GM19463 (cell line): ENCODE results near the gene PLPPR1.

Experiments used
- ATAC-seq: cut with Tn5 transposase; IDR thresholded peaks from one replicate; pipeline ENCODE4 v1.9.1; 2021; ENCODE audit warnings: mild to moderate bottlenecking, moderate library complexity; ENCODE audit not compliant: unreplicated experiment

PLPPR1 gene

DNA sequence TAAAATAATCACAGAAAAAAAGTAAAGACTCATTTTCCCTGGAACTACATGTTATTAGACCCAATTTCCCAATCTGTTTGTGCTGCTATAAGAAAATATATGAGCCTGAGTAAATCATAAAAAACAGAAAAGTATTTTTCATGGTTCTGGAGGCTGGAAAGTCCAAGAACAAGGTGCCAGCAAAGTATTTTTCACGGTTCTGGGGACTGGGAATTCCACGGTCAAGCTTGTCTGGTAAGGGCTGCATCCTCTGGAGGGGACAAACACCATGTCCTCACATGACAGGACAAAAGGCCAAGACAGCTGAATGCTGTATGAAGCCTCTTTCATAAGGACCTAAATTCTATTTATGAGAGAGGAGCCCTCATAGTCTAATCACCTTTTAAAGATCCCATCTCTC, 172.3 kb downstream of the PLPPR1 start:
- ATAC-seq: no peak

DNA sequence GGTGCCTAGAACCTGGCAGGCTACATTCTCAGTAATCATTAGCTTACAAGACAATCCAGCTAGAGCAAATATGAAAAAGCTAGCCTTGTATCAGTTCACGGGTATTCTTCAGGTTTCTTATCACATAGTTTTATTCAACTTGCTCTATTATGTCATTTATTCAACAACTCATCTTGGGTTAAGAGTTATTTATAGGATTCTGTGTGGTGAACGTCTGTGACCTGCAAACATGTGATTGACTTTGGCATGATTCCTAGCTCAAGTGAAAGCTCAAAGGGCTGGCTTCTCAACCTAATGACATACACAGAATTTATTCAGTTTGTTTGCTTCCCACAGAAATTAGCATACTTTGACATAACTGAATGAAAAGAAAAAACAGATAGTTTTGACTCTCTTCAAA, 173.1 kb downstream of the PLPPR1 start:
- no peak for ATAC-seq

DNA sequence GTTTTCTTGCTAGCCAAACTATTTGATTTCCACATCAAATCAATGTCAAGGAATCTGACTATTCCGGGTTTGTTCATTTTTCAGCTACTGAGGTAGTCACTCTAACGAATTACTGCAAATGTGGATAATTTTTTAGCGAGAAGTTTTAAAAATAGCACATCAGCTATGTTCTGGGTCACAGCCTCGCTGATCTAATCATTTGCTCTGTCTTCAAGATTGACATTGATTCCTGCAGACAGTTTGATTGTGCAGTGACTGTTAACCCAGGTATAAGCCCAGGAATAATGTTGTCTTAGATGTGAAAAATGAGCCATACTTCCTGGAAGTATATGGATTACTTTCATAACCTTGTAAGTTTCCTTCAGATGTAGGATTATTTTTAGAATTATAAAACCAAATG, 181.1 kb downstream of the PLPPR1 start:
- no peak for ATAC-seq

DNA sequence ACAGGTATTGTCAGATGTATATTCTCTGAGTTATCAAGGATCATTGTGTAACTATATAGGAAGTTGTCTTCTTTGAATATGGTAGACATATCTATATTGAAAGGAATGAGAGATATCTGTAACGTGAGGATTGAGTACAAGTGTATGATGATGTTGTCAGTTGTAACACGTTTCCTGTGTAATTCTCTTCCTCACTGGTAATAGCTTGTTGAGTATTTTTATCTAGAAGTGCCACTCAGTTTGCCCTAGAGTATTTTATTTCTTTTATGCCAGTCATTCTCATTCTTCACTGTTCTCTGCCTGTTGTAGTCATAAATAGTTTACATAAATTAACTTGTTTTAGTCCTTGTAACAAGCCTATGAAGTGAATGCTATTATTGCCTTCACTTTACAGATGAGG, 184.1 kb downstream of the PLPPR1 start:
- no peak for ATAC-seq

DNA sequence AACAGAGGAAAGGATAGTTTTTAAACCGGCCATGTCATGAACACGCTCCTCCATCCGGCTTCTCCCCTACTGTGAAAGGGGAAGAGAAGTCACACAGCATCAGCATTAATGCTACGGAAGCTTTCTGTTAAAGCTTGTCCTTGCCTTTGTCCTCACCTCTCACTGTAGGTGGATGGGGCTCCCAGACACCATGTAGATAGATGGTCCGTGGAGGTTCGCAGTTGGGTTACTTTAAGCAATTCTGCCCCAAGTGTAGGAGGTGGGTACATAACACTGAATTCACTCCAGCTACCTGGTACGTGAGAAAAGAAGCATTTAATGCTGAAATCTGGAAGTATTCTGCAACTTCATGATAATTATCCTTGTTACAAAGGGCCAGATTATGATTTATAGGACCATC, 190.5 kb downstream of the PLPPR1 start:
- ATAC-seq: no peak

DNA sequence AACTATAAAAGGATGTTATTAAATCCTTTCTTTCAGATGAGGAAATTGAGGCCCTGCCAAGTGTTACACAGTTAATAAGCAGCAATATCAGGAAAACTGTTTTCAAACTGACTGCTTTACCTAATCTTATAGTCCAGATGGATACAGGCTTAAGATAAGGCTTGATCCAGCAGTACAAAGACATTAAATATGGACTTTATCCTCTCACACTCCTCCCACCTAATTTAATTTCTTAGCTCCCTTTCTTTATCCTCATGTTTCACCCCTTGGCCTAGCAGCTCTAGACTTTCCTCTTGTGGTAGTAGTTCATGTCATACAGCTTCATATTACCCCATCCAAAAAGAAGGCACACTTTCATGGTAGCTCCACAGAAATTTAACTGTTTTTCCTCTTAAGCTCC, 191.8 kb downstream of the PLPPR1 start:
- no peak for ATAC-seq

DNA sequence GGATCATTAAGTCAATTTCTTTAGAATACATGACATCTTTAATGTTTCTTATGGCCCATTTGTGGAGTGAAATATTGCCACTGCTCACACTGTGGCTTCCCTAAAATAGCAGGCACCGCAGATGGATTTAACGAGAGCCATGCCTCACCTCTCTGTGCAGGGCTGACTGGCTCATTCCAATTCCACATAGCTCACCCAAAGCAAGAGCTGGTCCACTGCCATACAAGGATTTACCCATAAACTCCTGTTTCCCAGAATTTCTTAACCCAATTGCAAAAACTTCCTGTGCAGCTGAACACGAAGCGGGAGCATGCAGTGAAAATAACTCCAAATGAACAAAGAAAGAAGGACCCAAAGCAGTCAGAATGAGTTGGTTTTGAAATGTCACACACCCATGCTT, 196.7 kb downstream of the PLPPR1 start:
- no peak for ATAC-seq

DNA sequence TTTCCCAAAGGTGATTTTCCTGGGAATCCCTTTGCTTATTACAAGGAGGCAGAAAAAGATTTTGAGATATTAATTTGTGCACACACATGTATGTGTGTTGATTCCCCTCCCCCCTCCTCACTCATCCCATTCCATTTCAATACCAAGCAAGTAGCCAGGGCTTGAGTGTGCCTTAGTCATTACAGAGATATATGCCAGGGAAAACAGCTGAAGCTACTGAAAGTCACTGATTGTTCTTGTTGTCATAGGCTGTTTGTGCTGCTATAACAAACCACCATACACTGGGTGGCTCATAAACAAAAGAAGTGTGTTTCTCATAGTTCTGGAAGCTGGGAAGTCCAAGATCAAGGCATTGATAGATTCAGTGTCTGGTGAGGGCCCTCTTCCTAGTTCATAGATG, 197.6 kb downstream of the PLPPR1 start:
- ATAC-seq: no peak

DNA sequence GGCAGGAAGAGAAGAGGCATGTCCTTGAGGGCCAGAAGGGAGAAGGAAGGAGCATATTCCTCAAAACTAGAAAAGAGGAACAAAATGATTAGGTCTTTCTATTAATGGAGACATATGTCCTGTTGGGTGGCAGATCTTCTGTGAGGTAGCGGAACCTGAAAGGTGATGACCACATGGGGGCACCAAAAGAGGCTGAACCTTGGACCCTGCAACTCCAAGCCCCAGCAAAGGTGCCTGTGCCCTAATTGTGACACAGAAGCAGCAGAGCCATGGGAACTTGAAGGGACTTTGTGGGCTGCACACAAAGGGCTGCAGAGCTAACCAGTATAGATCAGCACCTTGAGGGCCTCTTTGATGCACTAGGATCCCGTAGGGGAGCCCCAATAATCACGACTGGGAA, 198.3 kb downstream of the PLPPR1 start:
- no peak for ATAC-seq

DNA sequence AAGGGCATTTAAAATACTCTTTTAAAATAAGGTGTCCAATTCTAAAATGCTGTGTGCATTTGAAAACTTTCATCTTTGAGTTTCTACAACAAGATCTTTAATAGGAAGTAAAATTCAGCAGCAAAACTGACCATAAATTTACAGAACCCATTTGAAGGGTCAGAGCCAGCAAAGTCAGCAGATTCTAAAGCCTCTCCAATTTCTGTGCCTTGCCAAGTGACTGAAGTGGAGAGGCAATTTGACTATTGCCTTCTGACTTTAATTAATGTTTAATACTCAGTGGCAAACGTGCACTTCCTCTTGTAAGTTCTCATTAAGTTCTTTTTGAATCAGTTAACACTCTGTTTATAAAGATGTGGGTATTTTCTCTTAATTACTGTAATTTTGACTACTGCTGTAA, 201.1 kb downstream of the PLPPR1 start:
- ATAC-seq: no peak

DNA sequence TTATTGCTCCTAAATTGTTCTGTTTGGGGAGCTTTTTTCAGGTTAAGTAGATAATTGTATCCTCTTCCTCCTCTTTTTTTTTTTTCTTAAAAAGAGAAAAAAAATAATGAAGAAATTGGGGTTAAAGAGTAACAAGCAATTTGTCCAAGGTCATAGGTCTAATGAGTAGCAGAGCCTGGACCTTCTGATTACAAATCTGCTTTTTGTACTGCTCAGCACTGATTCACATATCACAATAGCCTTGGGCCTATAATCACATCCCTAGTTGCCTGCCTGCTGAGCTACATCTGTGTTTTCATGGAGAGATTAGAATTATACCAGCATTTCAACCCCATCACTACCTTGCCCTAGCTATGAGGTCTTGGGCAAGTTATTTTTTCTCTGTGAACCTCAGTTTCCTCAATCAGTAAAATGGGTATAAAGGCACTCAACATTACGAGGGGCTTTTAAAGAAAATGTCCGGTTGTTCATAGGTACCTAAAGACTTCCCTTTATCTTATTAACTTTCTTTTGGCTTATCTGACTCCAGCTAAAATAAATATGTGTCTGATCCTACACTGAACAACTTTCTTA, 204.0 kb downstream of the PLPPR1 start:
- ATAC-seq: no peak

DNA sequence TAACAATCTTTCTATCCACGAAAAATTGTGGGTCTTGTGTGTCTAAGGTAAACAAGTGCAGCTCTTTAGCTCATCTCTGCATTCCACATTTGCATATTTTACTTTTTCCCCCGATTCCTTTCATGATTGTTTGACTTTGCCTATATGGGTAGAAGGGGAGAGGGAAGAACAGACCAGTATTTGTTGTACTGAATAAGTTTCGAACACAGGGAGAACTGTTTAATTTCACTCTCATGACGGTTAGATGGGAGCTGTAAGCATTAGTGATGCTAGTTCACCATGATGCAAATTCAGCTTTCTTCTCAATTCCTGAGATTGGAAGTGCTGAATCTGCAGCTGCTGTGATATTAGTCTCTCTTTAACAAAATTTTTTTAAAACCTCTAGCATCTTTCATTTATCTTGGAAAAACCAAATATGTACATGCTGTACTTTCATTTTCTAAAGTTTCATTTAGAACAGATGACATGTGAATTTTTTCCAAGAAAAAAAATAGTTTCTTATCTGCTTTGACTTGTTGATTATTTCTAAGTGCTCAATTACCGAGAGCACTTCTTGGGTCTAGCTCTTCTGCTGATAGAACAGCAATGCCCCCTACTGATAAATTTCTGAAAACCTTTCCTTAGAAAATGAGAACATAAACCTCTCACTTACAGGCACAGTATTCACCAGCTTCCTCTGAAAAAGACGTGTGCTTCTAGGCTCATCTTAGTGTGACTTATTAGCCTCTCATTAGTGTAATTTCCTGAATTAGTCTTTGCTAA, 206.8 kb downstream of the PLPPR1 start:
- ATAC-seq: no peak

DNA sequence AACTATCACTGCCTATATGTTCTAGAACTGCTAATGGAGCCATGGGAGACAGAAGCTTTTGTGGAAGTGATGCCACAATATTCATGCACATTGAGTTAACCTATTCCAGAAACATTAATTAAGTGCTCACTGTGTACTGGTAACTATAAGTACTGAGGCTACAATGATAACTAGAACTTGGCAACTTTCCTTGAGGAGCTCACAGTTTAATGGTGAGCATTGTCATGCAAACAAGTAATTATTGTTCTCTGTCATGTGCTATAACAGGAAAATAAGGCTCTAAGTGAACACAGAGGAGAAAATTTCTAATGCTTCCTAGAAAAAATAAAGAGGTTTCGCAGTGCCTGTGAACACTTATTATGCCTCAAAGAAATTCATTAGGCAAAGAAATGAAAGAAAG, 214.1 kb downstream of the PLPPR1 start:
- no peak for ATAC-seq

DNA sequence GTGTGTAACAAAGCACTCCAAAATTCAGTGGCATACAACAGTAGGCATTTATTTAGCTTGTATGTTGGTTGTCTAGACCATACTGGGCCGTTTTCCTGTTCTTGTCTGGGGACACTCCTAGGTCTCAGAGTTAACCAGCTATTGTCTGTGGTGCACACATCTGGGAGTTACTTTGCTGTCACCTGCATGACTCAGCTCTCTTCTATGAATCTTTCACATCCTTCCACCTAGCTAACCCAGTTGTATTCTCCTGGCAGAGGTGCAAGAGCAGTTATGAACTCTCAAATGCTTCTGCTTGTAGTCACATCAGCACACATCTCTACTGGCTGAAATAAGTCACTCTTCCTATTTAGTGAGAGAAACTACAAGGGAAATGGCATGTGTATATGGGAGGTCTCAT, 218.2 kb downstream of the PLPPR1 start:
- no peak for ATAC-seq

DNA sequence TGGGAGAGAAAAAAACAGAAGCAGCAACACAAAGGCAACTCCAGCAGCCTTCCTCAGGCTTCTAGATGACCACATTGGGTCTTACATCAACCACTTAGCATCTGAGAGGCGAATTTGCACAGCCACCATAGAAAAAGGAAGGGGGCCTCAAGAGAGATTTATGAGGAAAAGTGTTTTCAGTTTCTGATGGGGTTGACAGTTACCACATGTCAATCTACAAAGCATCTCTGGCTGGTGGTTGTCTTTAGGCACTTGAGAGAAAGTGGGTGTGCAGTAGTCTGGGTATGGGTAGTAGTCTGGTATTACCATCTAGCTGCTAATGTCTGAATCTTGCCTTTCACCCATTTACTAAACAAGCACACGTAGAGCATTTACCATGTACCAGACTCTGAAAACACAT, 218.8 kb downstream of the PLPPR1 start:
- no peak for ATAC-seq

DNA sequence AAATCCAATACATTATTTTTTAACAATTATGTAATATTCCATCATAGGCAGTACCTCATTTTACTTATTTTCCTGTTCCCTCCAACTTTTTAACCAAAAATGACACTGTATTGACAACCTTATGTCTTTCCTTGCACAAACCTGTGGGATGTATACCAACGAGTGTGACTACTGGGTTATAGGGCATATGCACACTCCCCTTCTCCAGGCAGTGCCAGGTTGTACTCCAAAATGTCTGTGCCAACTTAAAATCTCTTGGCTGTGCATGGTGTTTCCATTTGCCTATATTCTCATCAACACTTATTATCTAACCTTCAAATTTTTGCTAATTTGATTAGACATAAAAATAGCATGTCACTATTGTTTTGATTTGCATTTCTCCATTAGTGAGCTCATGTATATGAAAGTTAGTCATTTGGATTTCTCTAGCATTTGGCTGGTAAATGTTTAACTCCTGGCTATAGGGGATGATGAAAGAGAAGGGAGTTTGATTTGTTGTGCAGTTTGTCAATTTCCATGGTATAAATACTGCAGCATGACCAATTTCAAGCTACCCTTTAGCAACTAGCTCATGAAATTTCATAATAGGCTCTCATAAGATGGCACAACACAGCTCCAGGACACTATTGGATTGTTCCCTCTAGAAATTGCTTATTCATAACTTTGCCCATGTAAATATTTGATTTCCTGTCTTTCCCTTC, 226.4 kb downstream of the PLPPR1 start:
- ATAC-seq: no peak

DNA sequence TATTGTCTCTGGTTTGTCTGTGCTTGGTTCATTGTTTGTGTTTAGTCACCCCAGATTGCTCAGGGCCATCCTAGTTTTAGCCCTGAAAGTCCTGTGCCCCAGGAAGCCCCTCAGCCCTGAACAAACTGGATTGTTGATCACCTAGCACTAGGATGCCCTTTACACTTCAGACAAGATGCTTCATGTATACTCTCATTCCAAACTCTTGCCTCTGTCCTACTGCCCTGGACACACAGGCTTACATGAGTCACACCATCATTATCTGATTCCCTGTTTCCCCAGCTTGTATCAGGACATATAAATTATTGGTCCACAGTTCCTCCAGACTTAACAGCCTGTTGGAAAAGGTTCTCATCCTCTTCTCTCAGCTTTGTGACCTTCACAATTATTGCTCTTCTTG, 236.2 kb downstream of the PLPPR1 start:
- ATAC-seq: no peak

DNA sequence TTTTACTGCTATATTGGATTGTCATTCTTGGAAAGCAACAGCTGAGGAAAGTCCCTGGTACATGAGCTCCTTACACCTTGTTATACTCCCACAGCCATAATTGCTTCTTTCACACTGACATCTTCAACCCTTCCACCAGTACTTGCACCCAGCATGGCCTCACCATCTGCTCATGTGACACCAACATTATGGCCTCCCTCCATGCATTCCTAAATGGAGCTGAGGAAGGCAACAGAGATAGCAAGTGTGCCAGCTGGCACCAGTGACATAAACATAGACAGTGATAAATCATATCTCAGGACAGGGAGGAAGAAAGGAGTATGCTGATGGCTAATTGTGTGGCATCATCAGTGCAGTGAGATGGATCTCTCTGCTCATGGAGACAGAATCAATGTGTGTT, 236.7 kb downstream of the PLPPR1 start:
- ATAC-seq: no peak

DNA sequence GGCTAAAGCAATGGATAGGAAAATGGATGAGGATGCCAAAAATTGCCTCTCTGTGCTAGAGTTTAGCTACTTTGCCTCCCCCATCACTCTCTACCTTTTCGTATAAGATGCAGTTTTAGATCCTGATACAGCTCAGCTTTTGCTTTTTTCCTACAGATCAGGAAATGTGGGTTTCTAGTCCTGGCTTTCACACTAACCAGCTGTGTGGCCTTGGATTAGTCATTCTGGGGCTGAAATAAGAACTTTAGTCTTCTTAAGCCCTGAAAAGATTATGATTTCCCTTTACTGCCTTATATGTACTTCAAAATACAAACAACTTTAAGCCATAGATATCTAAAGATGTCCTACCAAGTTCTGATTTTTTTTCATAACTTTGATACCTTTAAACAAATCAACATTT, 239.9 kb downstream of the PLPPR1 start:
- ATAC-seq: no peak

DNA sequence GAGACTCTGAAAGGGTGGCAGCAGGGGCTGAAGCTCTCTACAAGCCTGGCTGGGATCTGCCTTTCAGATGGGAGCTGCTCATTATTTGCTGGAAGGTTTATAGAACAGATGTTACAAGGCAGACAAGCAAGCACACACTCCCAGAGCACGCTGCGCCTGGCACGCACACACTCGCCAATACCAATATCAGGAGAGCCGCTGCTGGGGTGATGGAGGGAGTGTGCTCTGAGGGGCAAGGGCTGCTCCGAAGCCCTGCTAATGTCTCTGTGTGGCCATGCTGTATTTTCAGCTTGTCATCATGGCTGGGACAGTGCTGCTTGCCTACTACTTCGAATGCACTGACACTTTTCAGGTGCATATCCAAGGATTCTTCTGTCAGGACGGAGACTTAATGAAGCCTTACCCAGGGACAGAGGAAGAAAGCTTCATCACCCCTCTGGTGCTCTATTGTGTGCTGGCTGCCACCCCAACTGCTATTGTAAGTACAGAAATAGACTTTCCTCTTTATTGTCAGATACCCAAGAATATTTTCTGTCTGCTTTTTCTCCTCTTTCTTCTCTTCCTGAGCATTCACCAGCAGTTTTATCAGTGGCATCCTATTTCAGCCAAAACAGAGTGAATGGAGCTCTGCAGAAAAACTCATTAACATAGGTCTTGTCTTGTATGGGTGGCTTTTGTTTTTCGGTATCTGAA, 241.2 kb downstream of the PLPPR1 start:
- ATAC-seq: no peak

DNA sequence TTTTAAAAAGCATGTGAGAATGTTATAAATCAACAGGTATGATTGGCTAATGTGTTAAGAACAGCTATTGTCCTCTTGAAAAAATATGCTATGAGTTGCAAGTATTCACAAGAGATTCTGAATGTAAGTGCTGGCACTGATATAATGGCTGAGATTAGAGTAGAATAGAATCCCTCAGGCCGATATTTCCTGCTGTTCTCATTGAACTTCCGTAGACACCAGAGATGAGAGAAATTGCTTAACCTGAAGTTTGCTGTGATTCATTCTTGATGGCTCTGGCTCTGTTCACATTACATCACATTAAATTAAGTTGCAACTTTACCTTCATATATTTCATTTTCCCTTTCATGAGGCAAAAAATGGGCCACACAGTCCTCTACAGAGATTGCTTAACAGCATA, 241.8 kb downstream of the PLPPR1 start:
- ATAC-seq: no peak

DNA sequence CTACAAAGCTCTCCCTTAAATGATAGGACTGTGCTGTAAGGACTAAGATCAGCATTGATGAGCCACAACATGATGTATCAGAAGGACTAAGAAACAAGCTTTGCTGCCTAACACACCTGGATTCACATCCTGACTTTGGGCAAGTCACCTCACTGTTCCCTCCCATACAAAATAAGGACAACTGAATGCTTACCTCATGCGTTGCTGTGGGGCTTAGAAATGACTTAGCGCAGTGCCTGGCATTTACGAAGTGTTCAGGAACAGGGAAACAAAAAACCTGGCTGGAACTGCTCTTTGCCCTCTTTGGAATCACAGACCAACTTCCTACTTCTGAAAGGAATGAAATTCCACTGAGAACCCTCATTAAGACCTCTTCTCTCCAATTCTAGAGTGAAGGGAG, 242.6 kb downstream of the PLPPR1 start:
- ATAC-seq: no peak
